Measurements from ENCODE around the gene CCL14.

DNA sequence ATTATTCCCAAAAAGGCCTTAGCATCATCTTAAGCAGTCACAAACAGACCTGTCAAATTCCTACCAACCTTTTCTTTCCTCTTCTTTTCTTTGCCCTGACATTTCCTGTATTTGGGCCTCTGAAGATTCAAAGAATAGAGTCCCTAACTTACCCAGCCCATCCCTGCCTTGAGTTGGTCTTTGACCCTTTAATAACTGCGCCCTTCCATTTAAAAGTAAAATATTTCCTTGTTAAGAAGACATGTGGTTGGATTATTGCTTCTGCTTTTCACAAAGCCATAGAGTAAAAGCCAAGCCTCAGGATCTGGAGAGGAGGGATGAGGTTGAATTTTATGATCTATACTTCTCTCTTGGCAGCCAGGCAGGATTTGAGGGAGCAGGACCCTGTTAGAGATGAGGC is 44.4 kb upstream of the CCL14 start:
- TF ChIP-seq CTCF (IDR thresholded peaks at IDR 0.05) (no peak), POLR2A (IDR thresholded peaks at IDR 0.05) (no peak)
